Activated T-cell treated with anti-CD3 and anti-CD28 coated beads, Interleukin-2, amount 50 U/mL, for 4 hours (primary cell): ENCODE results near the gene PRICKLE2. TPM values are rescaled to one million over a fixed set of nuclear protein-coding genes. Genes with fewer than 3 reads are reported as not detected.

ENCODE experiments used
- ATAC-seq, 2 donors: fragments of 200-7000 bp; cut with Tn5 transposase; one replicate each; pipeline ENCODE4 v1.10.0; 2021
- DNase-seq: peaks from one replicate; pipeline ENCODE4 v3.0.0-alpha.2; 2020
- H3K27me3 Mint-ChIP-seq: one replicate; pipeline ENCODE4 v1.8.0; 2021; ENCODE audit warnings: low read depth, mixed read lengths
- H3K36me3 Mint-ChIP-seq: one replicate; pipeline ENCODE4 v1.8.0; 2022; ENCODE audit warnings: mixed read lengths; ENCODE audit not compliant: insufficient read depth
- H3K4me1 Mint-ChIP-seq: one replicate; pipeline ENCODE4 v1.8.0; 2021; ENCODE audit warnings: low read depth, mixed read lengths
- H3K4me3 Mint-ChIP-seq: one replicate; pipeline ENCODE4 v1.8.0; 2021; ENCODE audit warnings: mild to moderate bottlenecking, moderate library complexity, mixed read lengths
- H3K9me3 Mint-ChIP-seq: one replicate; pipeline ENCODE4 v1.8.0; 2021; ENCODE audit warnings: mixed read lengths
- total RNA-seq, 3 donors: library from RNA; stranded (reverse); gene quantifications; one replicate each; pipeline ENCODE4 v1.2.1, GENCODE V29; 2021

PRICKLE2 gene
- total RNA-seq, 3 donors from 2014 or later, result not detected

DNA sequence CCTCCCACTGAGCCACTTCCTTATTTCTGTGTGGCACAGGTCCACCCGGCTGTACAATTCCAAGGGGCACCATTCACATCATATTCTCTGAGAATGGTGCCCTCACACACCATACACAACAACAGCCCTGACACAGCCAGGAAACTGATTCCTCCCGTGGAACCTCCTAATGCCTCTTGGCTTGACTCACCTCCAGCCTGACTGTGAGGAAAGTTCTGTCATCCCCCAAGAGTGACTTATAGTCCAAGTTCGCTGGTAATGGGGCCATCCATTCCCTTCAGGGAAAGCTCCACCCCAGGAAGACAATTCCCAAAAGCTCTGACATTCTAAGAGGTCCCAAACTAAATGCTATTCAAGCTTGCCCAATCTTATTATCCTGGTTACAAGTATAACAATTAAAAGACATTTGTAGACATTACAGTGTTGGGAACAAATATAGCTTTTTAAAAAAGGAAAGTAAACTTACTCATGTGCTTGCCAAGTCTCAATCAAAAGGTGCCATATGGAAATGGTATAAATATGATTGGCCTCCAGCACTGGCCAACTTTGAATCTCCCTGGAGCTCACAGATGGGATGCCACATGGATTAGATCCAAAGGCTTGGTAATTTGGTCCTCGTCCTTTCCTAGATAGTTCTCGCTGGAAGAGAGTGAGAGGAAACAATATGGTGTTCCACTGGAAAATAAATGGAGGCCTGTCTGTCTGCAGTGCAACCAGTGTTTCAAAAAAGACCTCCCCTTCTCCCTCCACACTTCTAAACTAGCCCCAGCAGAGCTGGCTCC lies 145.7 kb downstream of the PRICKLE2 start:
- ATAC-seq (no peak), DNase-seq (no peak)
- Mint-ChIP-seq H3K36me3 (no peaks in the 10 kb centered on the region), H3K9me3 (no peaks in the 10 kb centered on the region), H3K27me3 (peaks cover 22% of the 10 kb centered on the region), H3K4me3 (no peak overlapping the region), H3K4me1 (no peaks in the 10 kb centered on the region)

DNA sequence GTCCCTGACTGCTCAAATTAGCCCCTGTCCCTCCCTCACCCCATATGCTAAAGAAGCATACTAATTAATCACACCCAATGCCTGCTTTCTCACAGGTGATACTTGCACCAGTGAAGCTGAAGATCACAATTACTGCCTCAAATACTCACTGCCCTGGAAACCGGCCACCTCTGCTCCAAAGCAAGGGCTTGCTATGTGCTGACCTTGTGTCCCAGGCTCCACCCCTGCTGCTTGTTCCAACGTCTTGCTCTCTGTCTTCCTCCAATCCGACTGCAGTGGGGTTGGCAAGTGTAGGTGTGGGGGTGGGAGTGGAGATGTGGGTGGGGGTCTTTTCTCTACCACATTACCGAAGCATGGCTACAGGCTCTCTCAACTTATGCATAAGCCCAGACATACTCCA lies 146.3 kb downstream of the PRICKLE2 start:
- Mint-ChIP-seq H3K36me3 (no peaks in the 10 kb centered on the region), H3K9me3 (no peaks in the 10 kb centered on the region), H3K4me1 (no peaks in the 10 kb centered on the region), H3K27me3 (peaks cover 25% of the 10 kb centered on the region), H3K4me3 (no peak overlapping the region)
- DNase-seq (no peak), ATAC-seq (no peak)

DNA sequence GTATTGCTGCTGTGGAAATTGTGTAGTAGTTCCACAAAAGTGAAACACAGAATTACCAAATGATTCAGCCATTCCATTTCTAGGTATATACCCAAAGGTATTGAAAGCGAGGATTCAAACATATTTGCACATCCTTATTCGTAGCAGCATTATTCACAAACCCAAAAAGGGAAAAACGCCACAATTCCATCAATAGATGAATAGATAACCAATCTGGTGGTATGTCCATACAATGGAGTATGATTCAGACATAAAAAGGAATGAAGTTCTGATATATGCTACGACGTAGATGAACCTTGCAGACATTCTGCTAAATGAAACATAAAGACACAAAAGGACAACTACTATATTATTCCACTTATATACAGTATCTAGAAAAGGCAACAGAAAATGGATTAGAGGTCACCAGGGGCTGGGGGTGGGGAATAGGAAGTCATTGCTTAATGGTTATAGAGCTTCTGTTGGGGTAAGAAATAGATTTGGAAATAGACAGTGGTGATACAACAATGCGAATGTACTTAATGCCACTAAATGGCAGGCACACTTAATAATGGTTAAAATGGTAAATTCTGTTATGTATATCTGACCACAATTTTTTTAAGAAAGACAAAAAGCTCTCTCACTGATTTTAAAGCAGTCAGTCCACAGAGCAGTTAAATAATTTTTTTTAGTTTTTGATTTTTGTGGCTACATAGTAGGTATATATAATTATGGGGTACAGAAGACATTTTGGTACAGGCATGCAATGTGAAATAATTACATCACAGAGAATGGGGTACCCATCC lies 150.2 kb downstream of the PRICKLE2 start:
- Mint-ChIP-seq H3K9me3 (no peaks in the 10 kb centered on the region), H3K4me1 (no peaks in the 10 kb centered on the region), H3K36me3 (no peaks in the 10 kb centered on the region), H3K27me3 (peaks cover 43% of the 10 kb centered on the region), H3K4me3 (no peak overlapping the region)
- ATAC-seq (no peak), DNase-seq (no peak)

DNA sequence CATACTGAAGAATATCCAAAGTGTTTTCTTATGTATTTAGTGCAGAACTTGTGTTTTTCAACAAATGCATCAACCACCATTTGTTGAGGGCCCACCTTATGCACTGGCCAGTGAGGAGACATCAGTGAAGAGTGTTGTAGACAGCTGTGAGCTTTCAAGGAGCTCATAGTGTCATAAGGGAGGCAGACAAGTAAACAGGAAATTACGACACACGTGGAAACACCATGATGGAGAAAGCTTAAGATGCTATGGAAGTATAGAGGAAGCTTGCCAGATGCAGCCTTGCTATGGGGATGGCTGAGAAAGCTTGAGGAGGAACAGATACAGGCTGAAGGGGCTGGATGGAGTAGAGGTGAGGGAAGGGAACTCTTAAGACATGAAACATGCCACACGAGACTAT lies 151.2 kb downstream of the PRICKLE2 start:
- DNase-seq, result no peak
- no peaks in the 10 kb centered on the region for H3K36me3 Mint-ChIP-seq
- H3K4me1 Mint-ChIP-seq, result no peaks in the 10 kb centered on the region
- H3K9me3 Mint-ChIP-seq, result no peaks in the 10 kb centered on the region
- ATAC-seq, result no peak
- H3K27me3 Mint-ChIP-seq, result peaks cover 42% of the 10 kb centered on the region
- no peak overlapping the region for H3K4me3 Mint-ChIP-seq

DNA sequence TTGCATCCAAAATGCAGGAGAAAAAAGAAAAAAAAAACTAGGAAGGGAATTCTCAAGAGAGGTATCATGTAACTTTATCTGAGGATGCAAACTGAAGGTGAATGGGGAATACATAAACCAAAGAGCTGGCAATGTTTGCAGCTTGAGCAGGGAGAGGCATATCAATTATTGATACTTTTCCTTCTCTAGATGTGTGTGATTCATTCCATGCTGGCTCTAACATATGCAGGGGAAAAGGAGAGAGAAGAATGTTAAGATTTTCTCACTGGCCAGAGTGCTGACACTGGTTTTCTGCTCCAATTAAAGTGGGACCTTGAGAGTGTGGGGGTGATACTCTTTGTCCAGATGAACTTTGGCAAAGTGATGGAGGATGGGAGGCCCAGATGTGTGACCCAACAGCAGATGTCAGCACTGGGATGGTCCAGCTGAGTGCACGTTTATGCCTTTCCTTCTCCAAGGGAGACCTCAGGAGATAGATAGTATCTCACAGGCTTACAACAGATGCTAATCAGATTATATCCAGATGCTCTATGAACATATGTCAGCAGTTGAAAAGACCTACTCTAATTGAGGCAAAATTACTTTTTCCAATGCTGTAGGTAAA lies 152.0 kb downstream of the PRICKLE2 start:
- H3K4me1 Mint-ChIP-seq, result no peaks in the 10 kb centered on the region
- DNase-seq (no peak), ATAC-seq (no peak)
- no peaks in the 10 kb centered on the region for H3K36me3 Mint-ChIP-seq
- no peak overlapping the region for H3K4me3 Mint-ChIP-seq
- H3K9me3 Mint-ChIP-seq, result no peaks in the 10 kb centered on the region
- H3K27me3 Mint-ChIP-seq, result peaks cover 35% of the 10 kb centered on the region

DNA sequence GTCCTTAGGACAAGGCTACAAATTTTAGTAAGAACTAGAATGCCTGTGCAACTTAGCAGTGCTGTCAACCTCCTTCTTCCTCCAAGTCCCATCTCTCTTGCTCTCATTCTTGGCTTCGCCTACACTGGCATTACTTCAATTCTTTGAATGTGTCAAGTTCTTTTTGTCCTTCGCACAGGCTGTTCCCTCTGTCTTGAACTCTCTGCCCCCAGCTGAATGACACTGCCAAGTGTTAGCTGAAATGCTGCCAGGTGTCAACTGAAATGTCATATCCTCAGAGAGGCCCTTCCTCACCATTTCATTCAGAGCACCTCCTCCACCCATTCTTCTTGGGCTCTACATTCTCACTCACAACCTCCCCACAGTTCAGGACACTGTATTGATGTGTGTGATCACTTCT lies 153.1 kb downstream of the PRICKLE2 start:
- H3K27me3 Mint-ChIP-seq, result peaks cover 33% of the 10 kb centered on the region
- no peak for ATAC-seq
- no peaks in the 10 kb centered on the region for H3K36me3 Mint-ChIP-seq
- H3K4me3 Mint-ChIP-seq, result no peak overlapping the region
- H3K9me3 Mint-ChIP-seq, result no peaks in the 10 kb centered on the region
- H3K4me1 Mint-ChIP-seq, result no peaks in the 10 kb centered on the region
- DNase-seq, result no peak

DNA sequence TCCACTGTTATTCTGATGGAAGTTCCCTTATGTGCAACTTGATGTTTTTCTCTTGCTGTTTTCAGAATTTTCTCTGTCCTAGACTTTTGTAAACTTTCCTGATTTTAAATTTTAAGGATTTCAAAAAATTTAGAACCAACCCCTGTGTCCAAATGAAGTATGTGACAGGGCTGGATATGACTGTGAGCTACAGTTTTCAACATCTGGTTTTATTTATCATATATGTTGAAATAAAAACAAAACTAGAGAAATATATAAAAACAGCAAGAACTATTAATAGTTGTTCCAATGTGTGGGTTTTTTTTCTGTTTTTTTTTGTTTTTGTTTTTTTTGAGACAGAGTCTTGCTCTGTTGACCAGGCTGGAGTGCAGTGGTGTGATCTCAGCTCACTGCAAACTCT lies 154.6 kb downstream of the PRICKLE2 start:
- ATAC-seq (no peak), DNase-seq (no peak)
- Mint-ChIP-seq H3K4me1 (no peaks in the 10 kb centered on the region), H3K27me3 (peaks cover 34% of the 10 kb centered on the region), H3K36me3 (no peaks in the 10 kb centered on the region), H3K4me3 (no peak overlapping the region), H3K9me3 (no peaks in the 10 kb centered on the region)

DNA sequence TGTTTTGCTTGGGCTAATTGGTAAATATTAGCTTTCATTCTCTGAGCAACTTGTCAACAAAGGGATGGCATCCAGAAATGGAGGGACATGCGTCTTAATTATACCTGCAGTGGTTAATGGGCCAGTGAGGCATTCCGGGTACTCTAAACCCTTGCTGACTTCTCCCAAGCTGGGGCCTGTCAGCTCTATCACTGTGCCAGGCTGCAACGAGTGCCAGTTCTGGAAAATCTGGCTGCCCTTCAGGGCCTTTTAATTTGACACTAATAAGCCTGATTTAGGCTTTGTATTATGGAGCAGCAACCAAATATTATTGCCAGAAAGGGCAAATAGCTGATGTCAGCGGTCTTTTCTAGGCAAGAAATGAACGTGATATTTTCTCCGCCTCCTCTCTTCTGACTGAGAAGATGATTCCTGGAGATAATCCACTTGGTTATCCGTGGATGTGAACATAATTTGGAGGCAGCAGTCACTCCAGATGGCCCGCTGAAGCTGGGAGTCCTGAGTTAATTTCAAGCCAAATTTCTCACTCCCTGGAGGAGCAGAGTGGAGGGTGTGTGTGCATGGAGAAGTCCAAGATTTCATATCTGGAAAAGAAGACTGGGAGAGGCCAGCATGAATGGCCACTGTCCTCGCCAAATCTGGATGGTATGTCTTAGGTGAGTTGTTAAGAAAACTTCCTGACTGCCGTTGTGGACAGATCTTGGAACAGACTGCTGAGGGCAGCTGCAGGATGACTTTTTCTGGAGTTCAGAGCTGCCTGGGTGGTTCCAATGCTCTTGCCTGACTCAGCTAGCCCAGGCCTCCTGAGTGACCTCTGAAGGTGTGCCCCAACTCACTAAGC lies 157.5 kb downstream of the PRICKLE2 start:
- Mint-ChIP-seq H3K36me3 (no peaks in the 10 kb centered on the region), H3K4me1 (no peaks in the 10 kb centered on the region), H3K4me3 (no peak overlapping the region), H3K9me3 (no peaks in the 10 kb centered on the region), H3K27me3 (peaks cover 32% of the 10 kb centered on the region)
- DNase-seq (no peak), ATAC-seq (no peak)

DNA sequence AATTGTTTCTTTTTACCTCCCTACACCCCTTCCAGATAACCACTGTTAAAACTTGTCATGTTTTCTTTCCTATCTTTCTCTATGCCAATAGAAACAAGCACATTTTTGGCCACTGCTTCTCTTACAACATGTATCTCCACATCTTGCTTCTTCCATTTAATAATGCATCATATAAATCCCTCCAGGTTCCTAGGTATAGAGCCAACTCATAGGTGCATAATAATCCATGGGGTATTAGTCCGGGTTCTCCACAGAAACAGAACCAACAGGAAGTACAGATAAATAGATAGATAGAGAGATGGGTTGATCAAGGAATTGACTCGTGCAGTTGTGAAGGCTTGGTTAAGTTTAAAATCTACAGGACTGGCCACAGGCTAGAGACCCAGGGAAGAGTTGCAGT lies 160.5 kb downstream of the PRICKLE2 start:
- H3K27me3 Mint-ChIP-seq, result peaks cover 18% of the 10 kb centered on the region
- DNase-seq, result no peak
- H3K4me1 Mint-ChIP-seq, result no peaks in the 10 kb centered on the region
- H3K9me3 Mint-ChIP-seq, result no peaks in the 10 kb centered on the region
- no peak overlapping the region for H3K4me3 Mint-ChIP-seq
- H3K36me3 Mint-ChIP-seq, result no peaks in the 10 kb centered on the region
- no peak for ATAC-seq

DNA sequence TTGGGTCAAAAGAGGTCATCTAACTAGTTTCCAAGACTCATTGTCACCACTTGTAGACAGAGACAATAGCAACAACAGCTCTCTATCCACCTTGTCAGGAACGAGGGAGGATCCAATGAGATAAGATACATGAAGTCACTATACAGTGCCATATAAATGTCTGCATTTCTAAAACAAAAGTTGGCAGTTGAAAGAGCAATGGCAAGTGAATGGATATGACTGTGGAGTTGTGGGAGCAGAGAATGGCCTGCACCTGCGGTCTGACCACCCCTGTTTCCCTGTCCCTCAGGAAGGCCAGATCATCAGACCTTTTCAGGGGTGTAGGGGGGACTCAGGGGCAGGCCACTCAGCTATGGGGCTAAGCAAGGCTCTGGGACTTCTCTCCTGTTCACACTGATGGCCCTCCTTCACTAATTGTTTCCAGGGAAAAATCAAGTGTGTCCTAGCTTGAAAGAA lies 161.3 kb downstream of the PRICKLE2 start:
- Mint-ChIP-seq H3K4me3 (no peak overlapping the region), H3K36me3 (no peaks in the 10 kb centered on the region), H3K27me3 (peaks cover 24% of the 10 kb centered on the region), H3K9me3 (no peaks in the 10 kb centered on the region), H3K4me1 (no peaks in the 10 kb centered on the region)
- no peak for ATAC-seq
- no peak for DNase-seq

DNA sequence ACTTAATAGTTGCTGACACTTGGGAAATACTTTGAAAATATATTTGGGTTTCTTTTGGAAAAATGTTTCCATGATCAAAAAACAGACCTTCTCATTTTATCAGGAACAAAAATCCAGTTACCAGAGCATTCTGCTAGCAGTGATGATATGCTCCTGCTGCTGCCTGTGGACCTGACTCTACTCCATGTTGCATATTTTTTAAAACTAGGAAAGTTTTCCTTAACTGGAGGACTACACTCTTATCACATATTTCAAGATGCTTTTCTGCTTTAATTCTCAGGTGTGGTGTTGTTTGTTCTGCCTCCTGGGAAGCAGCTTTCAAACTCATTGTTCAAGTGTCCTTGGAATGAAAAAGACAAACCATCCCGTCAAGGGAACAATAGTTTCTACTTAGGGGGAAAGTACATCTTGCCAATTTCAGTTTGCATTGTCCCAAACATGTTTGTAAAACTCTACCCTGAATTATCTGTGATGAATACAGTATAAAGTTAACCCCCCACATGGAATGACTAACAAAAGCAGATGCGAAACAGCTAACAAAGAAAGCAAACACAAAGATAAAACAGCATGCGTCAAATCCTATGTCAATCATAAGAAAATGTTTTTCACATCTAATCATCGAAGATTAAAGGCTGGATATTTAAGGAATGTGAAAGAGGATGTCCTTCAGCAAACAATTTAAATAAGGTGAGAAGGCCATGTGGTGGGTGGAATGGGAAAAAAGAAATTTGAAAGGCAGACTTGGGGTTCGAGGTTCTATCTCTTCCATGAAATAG lies 161.9 kb downstream of the PRICKLE2 start:
- no peaks in the 10 kb centered on the region for H3K36me3 Mint-ChIP-seq
- H3K9me3 Mint-ChIP-seq, result no peaks in the 10 kb centered on the region
- no peaks in the 10 kb centered on the region for H3K4me1 Mint-ChIP-seq
- ATAC-seq (no peak), DNase-seq (no peak)
- no peak overlapping the region for H3K4me3 Mint-ChIP-seq
- H3K27me3 Mint-ChIP-seq, result peaks cover 25% of the 10 kb centered on the region

DNA sequence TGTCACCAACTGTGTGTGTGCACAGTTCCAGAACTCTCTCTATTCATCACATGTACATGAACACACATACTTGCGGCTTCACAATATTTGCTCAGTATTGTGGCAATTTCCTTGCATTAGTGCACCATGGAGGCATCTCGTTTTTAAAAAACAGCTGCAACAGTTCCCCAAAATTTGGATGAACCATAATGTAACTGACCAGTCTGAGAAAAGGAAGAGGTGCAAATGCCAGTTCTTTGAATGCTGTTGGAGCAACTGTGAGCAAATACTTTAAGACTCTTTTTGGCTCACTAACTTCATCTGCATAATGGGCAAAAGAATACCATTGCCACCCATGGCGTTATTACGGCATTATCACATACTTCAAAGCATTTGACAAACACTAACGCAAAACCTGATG lies 163.6 kb downstream of the PRICKLE2 start:
- Mint-ChIP-seq H3K4me3 (no peak overlapping the region), H3K36me3 (no peaks in the 10 kb centered on the region), H3K9me3 (no peaks in the 10 kb centered on the region), H3K4me1 (no peaks in the 10 kb centered on the region), H3K27me3 (peaks cover 23% of the 10 kb centered on the region)
- DNase-seq (no peak), ATAC-seq (no peak)

DNA sequence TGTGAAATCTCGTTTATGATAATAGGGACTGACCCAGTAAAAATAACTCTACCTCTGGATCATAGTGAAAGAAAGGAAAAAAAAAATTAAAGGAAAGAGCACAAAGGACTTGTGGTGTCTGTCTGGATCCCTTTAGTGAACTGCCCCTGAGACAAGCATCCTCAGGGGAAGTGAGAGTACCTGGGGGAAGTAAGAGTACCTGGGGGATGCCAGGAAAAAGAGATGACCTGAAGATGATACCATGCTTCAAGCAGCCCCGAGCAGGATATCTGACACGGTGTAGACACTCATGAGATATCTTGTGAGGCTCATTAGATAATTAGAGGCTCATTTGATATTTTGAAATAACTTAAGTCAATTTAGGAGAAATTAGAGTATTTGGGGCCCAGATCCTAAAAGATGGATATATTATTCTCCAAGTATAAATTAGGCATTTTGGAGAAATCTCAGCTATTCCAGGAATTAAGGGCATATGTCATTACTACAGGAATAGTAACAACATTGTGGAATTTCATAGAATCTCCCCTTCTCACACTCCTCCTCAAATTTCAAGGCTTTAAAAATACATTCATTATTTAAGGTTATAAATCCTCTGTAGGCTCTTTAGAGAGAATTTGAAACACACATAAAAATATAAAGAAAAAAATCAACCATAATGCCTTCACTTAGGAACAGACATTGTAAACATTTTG lies 165.6 kb downstream of the PRICKLE2 start:
- H3K4me1 Mint-ChIP-seq, result no peaks in the 10 kb centered on the region
- H3K27me3 Mint-ChIP-seq, result peaks cover 23% of the 10 kb centered on the region
- H3K9me3 Mint-ChIP-seq, result no peaks in the 10 kb centered on the region
- no peak for ATAC-seq
- H3K36me3 Mint-ChIP-seq, result no peaks in the 10 kb centered on the region
- DNase-seq, result no peak
- no peak overlapping the region for H3K4me3 Mint-ChIP-seq
